K562 (cell line): ENCODE data around the gene PPAN. TPM values are rescaled to one million over a fixed set of nuclear protein-coding genes. Genes with fewer than 3 reads are reported as not detected.

Experiments used
- ARID3B ChIP-seq: fragments of 250-450 bp; sonication (Bioruptor Pico); IDR thresholded peaks from 2 replicates; pipeline ENCODE4 v1.4.0; 2020; ENCODE audit warnings: borderline replicate concordance
- CGGBP1 ChIP-seq: fragments of 250-450 bp; sonication (Bioruptor Pico); IDR thresholded peaks from 2 replicates; pipeline ENCODE4 v1.9.0; 2021; ENCODE audit warnings: mild to moderate bottlenecking
- CHD4 ChIP-seq: fragments of 200-600 bp; sonication (generic); IDR thresholded peaks from 3 replicates; pipeline ENCODE4 v1.6.1; 2012; ENCODE audit warnings: low read depth, mild to moderate bottlenecking, mixed read lengths, low read length, inconsistent platforms; ENCODE audit not compliant: insufficient read depth, insufficient replicate concordance, poor library complexity, severe bottlenecking
- ETV1 ChIP-seq: fragments of 450-650 bp; conservative IDR thresholded peaks from 2 replicates; pipeline ENCODE4 v1.6.1; 2016; ENCODE audit warnings: missing genetic modification characterization, control low read depth, low read depth, missing compliant biosample characterization
- MAX ChIP-seq: sonication (generic); formaldehyde crosslinking; IDR thresholded peaks from 2 replicates; pipeline ENCODE4 v1.9.0; 2022; ENCODE audit warnings: mild to moderate bottlenecking, missing genetic modification reagents
- NCOA4 ChIP-seq: fragments of 450-650 bp; IDR thresholded peaks from 2 replicates; pipeline ENCODE4 v1.6.1; 2018; ENCODE audit warnings: mild to moderate bottlenecking; ENCODE audit not compliant: partially characterized antibody
- POLR2G ChIP-seq: fragments of 200-400 bp; formaldehyde crosslinking; IDR thresholded peaks from 2 replicates; pipeline ENCODE4 v1.6.1; 2017; ENCODE audit warnings: low read depth, mild to moderate bottlenecking, antibody characterized with exemption, low read length, moderate library complexity
- RBBP5 ChIP-seq: fragments of 200-600 bp; sonication (generic); IDR thresholded peaks from 2 replicates; pipeline ENCODE4 v1.6.1; 2012; ENCODE audit warnings: borderline replicate concordance, mild to moderate bottlenecking, low read length, control low read depth, inconsistent platforms; ENCODE audit not compliant: insufficient read depth, poor library complexity, severe bottlenecking
- RERE ChIP-seq: sonication (generic); formaldehyde crosslinking; IDR thresholded peaks from 2 replicates; pipeline ENCODE4 v1.8.0; 2023; ENCODE audit warnings: missing genetic modification reagents, mild to moderate bottlenecking, borderline replicate concordance
- SAFB ChIP-seq: fragments of 200-400 bp; formaldehyde crosslinking; IDR thresholded peaks from 2 replicates; pipeline ENCODE4 v1.6.1; 2017; ENCODE audit warnings: low read depth, low read length, borderline replicate concordance
- ZNF212 ChIP-seq: fragments of 450-650 bp; formaldehyde crosslinking; IDR thresholded peaks from 2 replicates; pipeline ENCODE4 v1.4.0; 2020; ENCODE audit warnings: mild to moderate bottlenecking
- ZNF444 ChIP-seq: fragments of 250-450 bp; sonication (Bioruptor Pico); IDR thresholded peaks from 2 replicates; pipeline ENCODE4 v1.4.0; 2020; ENCODE audit warnings: mild to moderate bottlenecking, moderate library complexity
- ZNF592 ChIP-seq: fragments of 450-650 bp; IDR thresholded peaks from 2 replicates; pipeline ENCODE4 v1.6.1; 2017; ENCODE audit warnings: antibody characterized with exemption, mild to moderate bottlenecking
- polyA plus RNA-seq, 8 experiments: library from polyadenylated mRNA; depleted of rRNA in 4 of 8; stranded (reverse) in 5 of 8; unstranded in 3 of 8; fragments of >200 nt; fragmentation: Nextera tagmentation in 2 of 8; fragmentation: Illumina TruSeq in 1 of 8; extraction: Ambion mirVana in 2 of 8; extraction: Trizol in 1 of 8; gene quantifications; 2 replicates each; pipeline versions ENCODE4 v1.2.1 to v1.2.3, GENCODE V29; 2011 to 2014; ENCODE audit warnings: inconsistent platforms in 1 of 8, missing spikeins in 1 of 8
- total RNA-seq, 7 experiments: library from RNA; depleted of rRNA in 6 of 7; stranded (reverse); fragments of >200 nt in 6 of 7; fragmentation: Illumina TruSeq in 2 of 7; extraction: Trizol in 2 of 7; gene quantifications; 2 replicates each; pipeline versions ENCODE4 v1.2.1 to v1.2.3, GENCODE V29; 2011 to 2021; ENCODE audit warnings: low replicate concordance in 1 of 7

Gene PPAN
- total and polyA plus RNA-seq, 9 of the 15 experiments (the other 6 are each of a cell fraction or from before 2014, with no cell fraction given): 2.2 to 129 (median 59.1) TPM

- TF ChIP-seq POLR2G (peak; percentile 39), ARID3B (CRISPR knock-in tag) (no peak), MAX (peak; percentile 53; the same call in 1 of the 2 replicates), CGGBP1 (CRISPR knock-in tag) (no peak), CHD4 (no peak), SAFB (no peak), ZNF212 (CRISPR knock-in tag) (no peak), ZNF444 (CRISPR knock-in tag) (no peak), RERE (CRISPR knock-in tag) (no peak), NCOA4 (no peak), RBBP5 (no peak), ETV1 (tag) (peak; percentile 40; the same call in 1 of the 2 replicates), ZNF592 (peak; percentile 89)
These were observed 1.3 kb upstream of the PPAN start (continued) for GRCh38 chr19:10104665-10105508.
